ENCODE results near the gene FNDC1. TPM values are rescaled to one million over a fixed set of nuclear protein-coding genes. Genes with fewer than 3 reads are reported as not detected.

Gene FNDC1
- total RNA-seq, 1 experiment from 2014 or later, result not detected

GRCh38 chr6:159180001-159180400, 10.8 kb downstream of the FNDC1 start:
- H3K27me3 ChIP-seq (replicated peaks; ENCODE audit: control insufficient read depth, insufficient read depth, low read length), result no peaks in the 10 kb centered on the region; the same call in 1 of the 2 replicates
- no peak for DNase-seq
- BruUV-seq (replicated peaks), result no TSS peak
- no peaks in the 10 kb centered on the region for H3K4me1 Mint-ChIP-seq (ENCODE audit: low read depth, unreplicated experiment)
- no peaks in the 10 kb centered on the region for H3K36me3 ChIP-seq (ENCODE audit: control insufficient read depth, insufficient read depth, low read length)
- no peak overlapping the region for H3K27ac Mint-ChIP-seq (ENCODE audit: unreplicated experiment)
- H3K36me3 Mint-ChIP-seq (ENCODE audit: insufficient read depth, unreplicated experiment), result no peaks in the 10 kb centered on the region
- H3K27me3 Mint-ChIP-seq (ENCODE audit: insufficient read depth, unreplicated experiment), result peaks cover 9% of the 10 kb centered on the region
- intact Hi-C loops (cut with micrococcal nuclease; ENCODE audit: unreplicated experiment), result no loop called here
- no peak for TF ChIP-seq CTCF (IDR thresholded peaks at IDR 0.05; ENCODE audit: insufficient read depth in 1 of 2, low read depth in 1 of 2, low read length in 1 of 2, severe bottlenecking in 1 of 2, unreplicated experiment in 1 of 2)
- no peaks in the 10 kb centered on the region for H3K9me3 ChIP-seq
- no peaks in the 10 kb centered on the region for H3K4me1 ChIP-seq
- H3K4me3 Mint-ChIP-seq (ENCODE audit: unreplicated experiment), result no peak overlapping the region
- ChIA-PET POLR2A (no interaction called here), CTCF (no interaction called here)
- no peak overlapping the region for H3K4me3 ChIP-seq (ENCODE audit: low read depth, low read length)
- no peaks in the 10 kb centered on the region for H3K9me3 Mint-ChIP-seq (ENCODE audit: unreplicated experiment)

- Mint-ChIP-seq H3K9me3 (ENCODE audit: unreplicated experiment) (no peaks in the 10 kb centered on the region), H3K27ac (ENCODE audit: unreplicated experiment) (no peak overlapping the region), H3K36me3 (ENCODE audit: insufficient read depth, unreplicated experiment) (no peaks in the 10 kb centered on the region), H3K4me1 (ENCODE audit: low read depth, unreplicated experiment) (no peaks in the 10 kb centered on the region), H3K27me3 (ENCODE audit: insufficient read depth, unreplicated experiment) (peaks cover 11% of the 10 kb centered on the region), H3K4me3 (ENCODE audit: unreplicated experiment) (no peak overlapping the region)
- ChIA-PET POLR2A (no interaction called here), CTCF (no interaction called here)
- Histone ChIP-seq H3K36me3 (ENCODE audit: control insufficient read depth, insufficient read depth, low read length) (no peaks in the 10 kb centered on the region), H3K4me3 (ENCODE audit: low read depth, low read length) (no peak overlapping the region), H3K9me3 (no peaks in the 10 kb centered on the region), H3K27me3 (replicated peaks; ENCODE audit: control insufficient read depth, insufficient read depth, low read length) (no peaks in the 10 kb centered on the region; the same call in none of the 2 replicates), H3K4me1 (no peaks in the 10 kb centered on the region)
- BruUV-seq (replicated peaks), result no TSS peak
- no peak for DNase-seq
- no peak for TF ChIP-seq CTCF (IDR thresholded peaks at IDR 0.05; ENCODE audit: insufficient read depth in 1 of 2, low read depth in 1 of 2, low read length in 1 of 2, severe bottlenecking in 1 of 2, unreplicated experiment in 1 of 2)
- intact Hi-C loops (cut with micrococcal nuclease; ENCODE audit: unreplicated experiment), result no loop called here
These were observed 12.7 kb downstream of the FNDC1 start for GRCh38 chr6:159181914-159182313.

- Mint-ChIP-seq H3K36me3 (ENCODE audit: insufficient read depth, unreplicated experiment) (no peaks in the 10 kb centered on the region), H3K27me3 (ENCODE audit: insufficient read depth, unreplicated experiment) (peaks cover 11% of the 10 kb centered on the region), H3K4me1 (ENCODE audit: low read depth, unreplicated experiment) (no peaks in the 10 kb centered on the region), H3K27ac (ENCODE audit: unreplicated experiment) (no peak overlapping the region), H3K4me3 (ENCODE audit: unreplicated experiment) (no peak overlapping the region), H3K9me3 (ENCODE audit: unreplicated experiment) (no peaks in the 10 kb centered on the region)
- TF ChIP-seq CTCF (IDR thresholded peaks at IDR 0.05; ENCODE audit: insufficient read depth in 1 of 2, low read depth in 1 of 2, low read length in 1 of 2, severe bottlenecking in 1 of 2, unreplicated experiment in 1 of 2), result no peak
- H3K4me1 ChIP-seq, result no peaks in the 10 kb centered on the region
- DNase-seq, result no peak
- CTCF ChIA-PET, result no interaction called here
- H3K36me3 ChIP-seq (ENCODE audit: control insufficient read depth, insufficient read depth, low read length), result no peaks in the 10 kb centered on the region
- H3K27me3 ChIP-seq (replicated peaks; ENCODE audit: control insufficient read depth, insufficient read depth, low read length), result no peaks in the 10 kb centered on the region; the same call in none of the 2 replicates
- intact Hi-C loops (cut with micrococcal nuclease; ENCODE audit: unreplicated experiment), result no loop called here
- no TSS peak for BruUV-seq (replicated peaks)
- H3K4me3 ChIP-seq (ENCODE audit: low read depth, low read length), result no peak overlapping the region
- no peaks in the 10 kb centered on the region for H3K9me3 ChIP-seq
- POLR2A ChIA-PET, result no interaction called here
These were observed 15.4 kb downstream of the FNDC1 start for GRCh38 chr6:159184559-159184958.
